ENCODE results near the gene PSMA7. TPM values are rescaled to one million over a fixed set of nuclear protein-coding genes. Genes with fewer than 3 reads are reported as not detected.
A peak's percentile ranks its signal among the peaks of the same experiment; 100 is the strongest.

The PSMA7 gene
- polyA plus RNA-seq, 1 donor (not counting 4 experiments of a cell fraction or from before 2014, with no cell fraction given): 383 TPM

GRCh38 chr20:62183426-62184142 is 40.4 kb upstream of the PSMA7 start:
- DNase-seq (ENCODE audit: low read depth, low spot score) (no peak), FAIRE-seq (no peak)
- Histone ChIP-seq H3K9ac (ENCODE audit: control insufficient read depth, extremely low read depth, insufficient read depth, low read length) (peak overlapping the region; percentile 93), H3K36me3 (ENCODE audit: control insufficient read depth in 2 of 2, extremely low read depth in 1 of 2, insufficient read depth in 2 of 2, low read length in 2 of 2) (peaks cover 5 to 7% of the 10 kb centered on the region in 2 experiments), H3K27ac (ENCODE audit: control insufficient read depth, insufficient read depth, low read length) (peak overlapping the region; percentile 85), H3K9me1 (ENCODE audit: control insufficient read depth, extremely low read depth, insufficient read depth, low read length) (no peaks in the 10 kb centered on the region), H4K20me1 (ENCODE audit: control insufficient read depth, extremely low read depth, insufficient read depth, low read length) (no peaks in the 10 kb centered on the region), H3K4me1 (ENCODE audit: control insufficient read depth, extremely low read depth, insufficient read depth, low read length) (peaks cover 25% of the 10 kb centered on the region), H3K9me3 (ENCODE audit: control insufficient read depth, low read depth, low read length) (no peaks in the 10 kb centered on the region), H3K79me2 (ENCODE audit: control insufficient read depth, insufficient read depth, low read length) (peaks cover 44% of the 10 kb centered on the region), H2AFZ (ENCODE audit: control insufficient read depth, low read length) (peak overlapping the region; percentile 24), H3K4me2 (ENCODE audit: control insufficient read depth, extremely low read depth, insufficient read depth, low read depth, low read length) (peak overlapping the region; percentile 74), H3K27me3 (ENCODE audit: control insufficient read depth, extremely low read depth, insufficient read depth, low read length) (no peaks in the 10 kb centered on the region), H3K4me3 (ENCODE audit: control insufficient read depth in 2 of 3, extremely low read depth in 1 of 3, insufficient read depth in 2 of 3, low read depth in 1 of 3, low read length in 3 of 3) (peak overlapping the region; percentile 80 to 89 (median 88))
- TF ChIP-seq EZH2 (IDR thresholded peaks at IDR 0.05; ENCODE audit: low read length): no peak
- no peak for TF ChIP-seq CTCF (optimal IDR thresholded peaks at IDR 0.05 in 1 of 3, IDR thresholded peaks at IDR 0.05 in 1 of 3, conservative IDR thresholded peaks at IDR 0.05 in 1 of 3; ENCODE audit: extremely low read depth in 1 of 3, insufficient read depth in 2 of 3, low read length in 3 of 3)
- dilution Hi-C loops (cut with MboI; ENCODE audit: extremely low pct_ligation_motif_present, low sequenced_read_pairs): no loop called here

GRCh38 chr20:62182469-62183425 is 39.6 kb upstream of the PSMA7 start, which contains the start of gene MTG2:
MTG2 (plus strand) TSS chr20:62183028; CDS start chr20:62193421, 10,393 bp downstream.
- Histone ChIP-seq H3K36me3 (ENCODE audit: control insufficient read depth in 2 of 2, extremely low read depth in 1 of 2, insufficient read depth in 2 of 2, low read length in 2 of 2) (peaks cover 5 to 7% of the 10 kb centered on the region in 2 experiments), H4K20me1 (ENCODE audit: control insufficient read depth, extremely low read depth, insufficient read depth, low read length) (no peaks in the 10 kb centered on the region), H3K4me3 (ENCODE audit: control insufficient read depth in 2 of 3, extremely low read depth in 1 of 3, insufficient read depth in 2 of 3, low read depth in 1 of 3, low read length in 3 of 3) (peak within 1 kb of the TSS; percentile 80 to 89 (median 88)), H3K79me2 (ENCODE audit: control insufficient read depth, insufficient read depth, low read length) (peaks cover 37% of the 10 kb centered on the region), H3K9me1 (ENCODE audit: control insufficient read depth, extremely low read depth, insufficient read depth, low read length) (no peaks in the 10 kb centered on the region), H3K9ac (ENCODE audit: control insufficient read depth, extremely low read depth, insufficient read depth, low read length) (peak within 1 kb of the TSS; percentile 93), H3K4me1 (ENCODE audit: control insufficient read depth, extremely low read depth, insufficient read depth, low read length) (peaks cover 23% of the 10 kb centered on the region), H3K9me3 (ENCODE audit: control insufficient read depth, low read depth, low read length) (no peaks in the 10 kb centered on the region), H3K27me3 (ENCODE audit: control insufficient read depth, extremely low read depth, insufficient read depth, low read length) (no peaks in the 10 kb centered on the region), H3K27ac (ENCODE audit: control insufficient read depth, insufficient read depth, low read length) (peak within 1 kb of the TSS; percentile 85), H2AFZ (ENCODE audit: control insufficient read depth, low read length) (peak within 1 kb of the TSS; percentile 93), H3K4me2 (ENCODE audit: control insufficient read depth, extremely low read depth, insufficient read depth, low read depth, low read length) (peak within 1 kb of the TSS; percentile 90)
- TF ChIP-seq CTCF (optimal IDR thresholded peaks at IDR 0.05 in 1 of 3, IDR thresholded peaks at IDR 0.05 in 1 of 3, conservative IDR thresholded peaks at IDR 0.05 in 1 of 3; ENCODE audit: extremely low read depth in 1 of 3, insufficient read depth in 2 of 3, low read length in 3 of 3) (no peak), EZH2 (IDR thresholded peaks at IDR 0.05; ENCODE audit: low read length) (no peak)
- DNase-seq (ENCODE audit: low read depth, low spot score): peak; percentile 73
- dilution Hi-C loops (cut with MboI; ENCODE audit: extremely low pct_ligation_motif_present, low sequenced_read_pairs): no loop called here
- no peak for FAIRE-seq

All from keratinocyte (primary cell).